HepG2 (cell line): Measurements from ENCODE around the gene CTDSP2. TPM values are rescaled to one million over a fixed set of nuclear protein-coding genes. Genes with fewer than 3 reads are reported as not detected.

Experiments used
- KAT2B ChIP-seq: fragments of 150-350 bp; IDR thresholded peaks from 2 replicates; pipeline ENCODE4 v1.6.1; 2014; ENCODE audit warnings: low read depth, low read length, borderline replicate concordance
- PBX2 ChIP-seq: IDR thresholded peaks from 2 replicates; pipeline ENCODE4 v1.6.1; 2016; ENCODE audit warnings: control low read depth
- PCBP1 ChIP-seq: fragments of 200-400 bp; formaldehyde crosslinking; IDR thresholded peaks from 2 replicates; pipeline ENCODE4 v1.6.1; 2017; ENCODE audit warnings: mild to moderate bottlenecking, low read depth, low read length, borderline replicate concordance
- SALL2 ChIP-seq: sonication (generic); formaldehyde crosslinking; IDR thresholded peaks from 2 replicates; pipeline ENCODE4 v1.8.1; 2023; ENCODE audit warnings: mild to moderate bottlenecking, missing genetic modification reagents, inconsistent platforms
- U2AF1 ChIP-seq: fragments of 200-400 bp; formaldehyde crosslinking; optimal IDR thresholded peaks from 2 replicates; pipeline ENCODE3; 2017; ENCODE audit warnings: mild to moderate bottlenecking, low read depth, low read length
- ZNF136 ChIP-seq: sonication (generic); formaldehyde crosslinking; IDR thresholded peaks from 2 replicates; pipeline ENCODE4 v1.8.1; 2022; ENCODE audit warnings: low read depth, mild to moderate bottlenecking, moderate library complexity, missing genetic modification reagents
- ZNF253 ChIP-seq: sonication (generic); formaldehyde crosslinking; IDR thresholded peaks from 2 replicates; pipeline ENCODE4 v1.8.0; 2022; ENCODE audit warnings: mild to moderate bottlenecking, missing genetic modification reagents, borderline replicate concordance
- ZNF513 ChIP-seq: sonication (generic); formaldehyde crosslinking; conservative IDR thresholded peaks from 2 replicates; pipeline ENCODE4 v1.5.0; 2020; ENCODE audit warnings: missing genetic modification reagents
- ZNF547 ChIP-seq: sonication (generic); formaldehyde crosslinking; IDR thresholded peaks from 2 replicates; pipeline ENCODE4 v1.5.1; 2020; ENCODE audit warnings: mild to moderate bottlenecking, missing genetic modification reagents
- ZNF737 ChIP-seq: sonication (generic); formaldehyde crosslinking; IDR thresholded peaks from 2 replicates; pipeline ENCODE4 v1.5.0; 2020; ENCODE audit warnings: missing genetic modification reagents, mild to moderate bottlenecking, borderline replicate concordance
- ZNF747 ChIP-seq: sonication (generic); formaldehyde crosslinking; IDR thresholded peaks from 2 replicates; pipeline ENCODE4 v1.8.1; 2023; ENCODE audit warnings: missing genetic modification reagents, mild to moderate bottlenecking, borderline replicate concordance
- ZNF790 ChIP-seq: sonication (generic); formaldehyde crosslinking; IDR thresholded peaks from 2 replicates; pipeline ENCODE4 v1.8.0; 2022; ENCODE audit warnings: missing genetic modification reagents, mild to moderate bottlenecking, borderline replicate concordance
- polyA plus RNA-seq, 8 experiments: library from polyadenylated mRNA; depleted of rRNA in 3 of 8; stranded (reverse) in 7 of 8; unstranded in 1 of 8; fragments of >200 nt; fragmentation: Illumina TruSeq in 4 of 8; extraction: Trizol in 4 of 8; gene quantifications; 2 replicates each; pipeline versions ENCODE4 v1.2.1 to v1.2.3, GENCODE V29; 2011 to 2016; ENCODE audit warnings: low read depth in 4 of 8, missing spikeins in 1 of 8, mixed read lengths in 1 of 8; ENCODE audit not compliant: insufficient read depth in 1 of 8
- total RNA-seq, 5 experiments: library from RNA; depleted of rRNA; stranded (reverse); fragments of >200 nt; fragmentation: Illumina TruSeq; extraction: Trizol; gene quantifications; 2 replicates each; pipeline ENCODE4 v1.2.3, GENCODE V29; 2016; ENCODE audit warnings: low read depth in 1 of 5
- TF ChIP-seq, protein P1 (sequence below), 2 experiments: fragments of 450-650 bp in 1 of 2; sonication (generic) in 1 of 2; formaldehyde crosslinking in 1 of 2; IDR thresholded peaks; 2 replicates each; pipeline versions ENCODE4 v1.6.1 to v1.8.0; 2016 to 2022; ENCODE audit warnings: antibody characterized with exemption in 1 of 2, mild to moderate bottlenecking in 1 of 2, missing genetic modification reagents in 1 of 2
- TF ChIP-seq, protein P2 (sequence below): sonication (generic); formaldehyde crosslinking; IDR thresholded peaks from 2 replicates; pipeline ENCODE4 v1.9.0; 2021; ENCODE audit warnings: missing genetic modification reagents, borderline replicate concordance

CTDSP2 gene
- total and polyA plus RNA-seq, 2 of the 13 experiments (the other 11 are each of a cell fraction or from before 2014, with no cell fraction given), result 38.1 to 82.5 TPM

DNA sequence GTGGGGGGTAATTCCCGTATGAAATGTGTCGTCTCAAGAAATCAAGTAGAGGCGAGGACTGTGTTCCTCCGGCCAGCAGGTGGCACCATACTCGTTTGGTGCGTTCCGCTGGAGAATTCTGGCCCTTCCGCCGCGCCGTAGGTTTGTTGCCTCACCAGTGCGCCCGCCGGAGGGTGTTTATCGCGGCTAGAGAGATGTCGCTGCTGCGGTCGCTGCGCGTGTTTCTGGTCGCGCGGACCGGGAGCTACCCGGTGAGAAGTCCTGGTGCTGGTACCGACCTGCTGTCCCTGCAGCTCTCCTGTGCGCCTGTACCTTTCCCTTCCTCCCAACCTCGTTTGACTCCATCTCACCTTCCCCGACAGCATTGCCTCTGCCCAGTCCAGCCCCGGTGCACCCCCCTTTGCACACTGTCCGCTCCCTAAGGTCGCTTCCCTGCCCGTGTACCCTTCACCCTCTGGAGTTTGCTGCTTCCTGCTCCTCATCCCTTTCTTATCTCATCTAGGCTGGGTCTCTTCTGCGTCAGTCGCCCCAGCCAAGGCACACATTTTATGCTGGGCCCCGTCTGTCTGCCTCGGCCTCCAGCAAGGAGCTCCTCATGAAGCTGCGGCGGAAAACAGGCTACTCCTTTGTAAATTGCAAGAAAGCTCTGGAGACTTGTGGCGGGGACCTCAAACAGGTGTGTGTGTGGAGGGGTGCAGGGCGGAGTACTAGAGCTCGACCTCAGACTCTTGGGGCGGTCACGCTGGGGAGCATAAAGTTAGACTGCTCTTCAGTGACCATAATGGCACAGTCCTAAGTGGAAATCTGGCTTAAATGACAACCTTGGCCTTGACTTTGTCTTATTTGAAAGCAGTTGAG, 63.7 kb downstream of the CTDSP2 start, which contains the start of gene TSFM (continued):
- TF ChIP-seq ZNF747 (CRISPR knock-in tag), result peak; percentile 86; the same call in 1 of the 2 replicates
- TF ChIP-seq U2AF1, result no peak
- no peak for TF ChIP-seq ZNF737 (CRISPR knock-in tag)
- TF ChIP-seq ZNF547, result 0 out of 2 replicates have a peak, but pooled peaks have one; percentile 34
- peak; percentile 69; the same call in 1 of the 2 replicates for TF ChIP-seq SALL2 (CRISPR knock-in tag)
- TF ChIP-seq PBX2 (CRISPR knock-in tag), result no peak
- TF ChIP-seq ZNF790 (CRISPR knock-in tag), result 0 out of 2 replicates have a peak, but pooled peaks have one; percentile 18
- TF ChIP-seq, protein P1, sequence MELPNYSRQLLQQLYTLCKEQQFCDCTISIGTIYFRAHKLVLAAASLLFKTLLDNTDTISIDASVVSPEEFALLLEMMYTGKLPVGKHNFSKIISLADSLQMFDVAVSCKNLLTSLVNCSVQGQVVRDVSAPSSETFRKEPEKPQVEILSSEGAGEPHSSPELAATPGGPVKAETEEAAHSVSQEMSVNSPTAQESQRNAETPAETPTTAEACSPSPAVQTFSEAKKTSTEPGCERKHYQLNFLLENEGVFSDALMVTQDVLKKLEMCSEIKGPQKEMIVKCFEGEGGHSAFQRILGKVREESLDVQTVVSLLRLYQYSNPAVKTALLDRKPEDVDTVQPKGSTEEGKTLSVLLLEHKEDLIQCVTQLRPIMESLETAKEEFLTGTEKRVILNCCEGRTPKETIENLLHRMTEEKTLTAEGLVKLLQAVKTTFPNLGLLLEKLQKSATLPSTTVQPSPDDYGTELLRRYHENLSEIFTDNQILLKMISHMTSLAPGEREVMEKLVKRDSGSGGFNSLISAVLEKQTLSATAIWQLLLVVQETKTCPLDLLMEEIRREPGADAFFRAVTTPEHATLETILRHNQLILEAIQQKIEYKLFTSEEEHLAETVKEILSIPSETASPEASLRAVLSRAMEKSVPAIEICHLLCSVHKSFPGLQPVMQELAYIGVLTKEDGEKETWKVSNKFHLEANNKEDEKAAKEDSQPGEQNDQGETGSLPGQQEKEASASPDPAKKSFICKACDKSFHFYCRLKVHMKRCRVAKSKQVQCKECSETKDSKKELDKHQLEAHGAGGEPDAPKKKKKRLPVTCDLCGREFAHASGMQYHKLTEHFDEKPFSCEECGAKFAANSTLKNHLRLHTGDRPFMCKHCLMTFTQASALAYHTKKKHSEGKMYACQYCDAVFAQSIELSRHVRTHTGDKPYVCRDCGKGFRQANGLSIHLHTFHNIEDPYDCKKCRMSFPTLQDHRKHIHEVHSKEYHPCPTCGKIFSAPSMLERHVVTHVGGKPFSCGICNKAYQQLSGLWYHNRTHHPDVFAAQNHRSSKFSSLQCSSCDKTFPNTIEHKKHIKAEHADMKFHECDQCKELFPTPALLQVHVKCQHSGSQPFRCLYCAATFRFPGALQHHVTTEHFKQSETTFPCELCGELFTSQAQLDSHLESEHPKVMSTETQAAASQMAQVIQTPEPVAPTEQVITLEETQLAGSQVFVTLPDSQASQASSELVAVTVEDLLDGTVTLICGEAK (IDR thresholded peaks at IDR 0.05), result no peak
- TF ChIP-seq, protein P1 (CRISPR knock-in tag; IDR thresholded peaks at IDR 0.05), result peak; percentile 79
- TF ChIP-seq ZNF253 (CRISPR knock-in tag), result 0 out of 2 replicates have a peak, but pooled peaks have one; percentile 21
- no peak for TF ChIP-seq ZNF136 (CRISPR knock-in tag)
- peak; percentile 83; the same call in 1 of the 2 replicates for TF ChIP-seq PCBP1
- TF ChIP-seq KAT2B, result no peak
- TF ChIP-seq, protein P2, sequence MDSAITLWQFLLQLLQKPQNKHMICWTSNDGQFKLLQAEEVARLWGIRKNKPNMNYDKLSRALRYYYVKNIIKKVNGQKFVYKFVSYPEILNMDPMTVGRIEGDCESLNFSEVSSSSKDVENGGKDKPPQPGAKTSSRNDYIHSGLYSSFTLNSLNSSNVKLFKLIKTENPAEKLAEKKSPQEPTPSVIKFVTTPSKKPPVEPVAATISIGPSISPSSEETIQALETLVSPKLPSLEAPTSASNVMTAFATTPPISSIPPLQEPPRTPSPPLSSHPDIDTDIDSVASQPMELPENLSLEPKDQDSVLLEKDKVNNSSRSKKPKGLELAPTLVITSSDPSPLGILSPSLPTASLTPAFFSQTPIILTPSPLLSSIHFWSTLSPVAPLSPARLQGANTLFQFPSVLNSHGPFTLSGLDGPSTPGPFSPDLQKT, result no peak
- TF ChIP-seq ZNF513 (CRISPR knock-in tag), result no peak
